ENCODE results near the gene HERC2.

The HERC2 gene

GRCh38 chr15:28110481-28110881, 211.5 kb downstream of the HERC2 start:
- Histone ChIP-seq H3K4me3 (no peak overlapping the region), H3K4me1 (no peaks in the 10 kb centered on the region), H3K9me3 (no peaks in the 10 kb centered on the region), H3K36me3 (replicated peaks) (peaks cover 19% of the 10 kb centered on the region), H3K27me3 (ENCODE audit: low read depth) (no peaks in the 10 kb centered on the region)
- in situ Hi-C loops (cut with MboI; ENCODE audit: low sequenced_read_pairs): no loop called here
- DNase-seq (ENCODE audit: low spot score in 2 of 2): no peak

GRCh38 chr15:28109626-28110455, 212.1 kb downstream of the HERC2 start:
- no peak for DNase-seq (ENCODE audit: low spot score in 2 of 2)
- Histone ChIP-seq H3K4me3 (no peak overlapping the region), H3K36me3 (replicated peaks) (peaks cover 19% of the 10 kb centered on the region), H3K27me3 (ENCODE audit: low read depth) (no peaks in the 10 kb centered on the region), H3K4me1 (no peaks in the 10 kb centered on the region), H3K9me3 (no peaks in the 10 kb centered on the region)
- in situ Hi-C loops (cut with MboI; ENCODE audit: low sequenced_read_pairs): no loop called here

GRCh38 chr15:28107904-28108275, 214.1 kb downstream of the HERC2 start:
- peaks cover 12% of the 10 kb centered on the region; the same call in 1 of the 2 replicates for H3K36me3 ChIP-seq (replicated peaks)
- in situ Hi-C loops (cut with MboI; ENCODE audit: low sequenced_read_pairs): no loop called here
- no peaks in the 10 kb centered on the region for H3K9me3 ChIP-seq
- no peak overlapping the region for H3K4me3 ChIP-seq
- no peaks in the 10 kb centered on the region for H3K4me1 ChIP-seq
- H3K27me3 ChIP-seq (ENCODE audit: low read depth): no peaks in the 10 kb centered on the region
- no peak for DNase-seq (ENCODE audit: low spot score in 2 of 2)

GRCh38 chr15:28107111-28107903, 214.7 kb downstream of the HERC2 start:
- no peaks in the 10 kb centered on the region for H3K4me1 ChIP-seq
- in situ Hi-C loops (cut with MboI; ENCODE audit: low sequenced_read_pairs): no loop called here
- H3K27me3 ChIP-seq (ENCODE audit: low read depth): no peaks in the 10 kb centered on the region
- no peaks in the 10 kb centered on the region for H3K9me3 ChIP-seq
- peaks cover 8% of the 10 kb centered on the region; the same call in 1 of the 2 replicates for H3K36me3 ChIP-seq (replicated peaks)
- H3K4me3 ChIP-seq: no peak overlapping the region
- DNase-seq (ENCODE audit: low spot score in 2 of 2): no peak

- H3K4me1 ChIP-seq: no peaks in the 10 kb centered on the region
- no peak overlapping the region for H3K4me3 ChIP-seq
- H3K27me3 ChIP-seq (ENCODE audit: low read depth): no peaks in the 10 kb centered on the region
- peaks cover 4% of the 10 kb centered on the region; the same call in 1 of the 2 replicates for H3K36me3 ChIP-seq (replicated peaks)
- DNase-seq (ENCODE audit: low spot score in 2 of 2): no peak
- in situ Hi-C loops (cut with MboI; ENCODE audit: low sequenced_read_pairs): no loop called here
- H3K9me3 ChIP-seq: no peaks in the 10 kb centered on the region
Observed at GRCh38 chr15:28106294-28107110, 215.5 kb downstream of the HERC2 start.

- H3K4me3 ChIP-seq: no peak overlapping the region
- no peaks in the 10 kb centered on the region for H3K27me3 ChIP-seq (ENCODE audit: low read depth)
- no peaks in the 10 kb centered on the region for H3K9me3 ChIP-seq
- H3K36me3 ChIP-seq (replicated peaks): no peaks in the 10 kb centered on the region
- in situ Hi-C loops (cut with MboI; ENCODE audit: low sequenced_read_pairs): no loop called here
- H3K4me1 ChIP-seq: no peaks in the 10 kb centered on the region
- DNase-seq (ENCODE audit: low spot score in 2 of 2): no peak
Observed at GRCh38 chr15:28105793-28106192, 216.2 kb downstream of the HERC2 start.

- H3K9me3 ChIP-seq: no peaks in the 10 kb centered on the region
- no peaks in the 10 kb centered on the region for H3K27me3 ChIP-seq (ENCODE audit: low read depth)
- no peak overlapping the region for H3K4me3 ChIP-seq
- H3K36me3 ChIP-seq (replicated peaks): no peaks in the 10 kb centered on the region
- no peak for DNase-seq (ENCODE audit: low spot score in 2 of 2)
- H3K4me1 ChIP-seq: no peaks in the 10 kb centered on the region
- in situ Hi-C loops (cut with MboI; ENCODE audit: low sequenced_read_pairs): no loop called here
Observed at GRCh38 chr15:28105224-28105791, 216.7 kb downstream of the HERC2 start.

- no peaks in the 10 kb centered on the region for H3K4me1 ChIP-seq
- no peak for DNase-seq (ENCODE audit: low spot score in 2 of 2)
- no peaks in the 10 kb centered on the region for H3K9me3 ChIP-seq
- no peaks in the 10 kb centered on the region for H3K27me3 ChIP-seq (ENCODE audit: low read depth)
- H3K36me3 ChIP-seq (replicated peaks): no peaks in the 10 kb centered on the region
- in situ Hi-C loops (cut with MboI; ENCODE audit: low sequenced_read_pairs): no loop called here
- H3K4me3 ChIP-seq: no peak overlapping the region
Observed at GRCh38 chr15:28104326-28104725, 217.7 kb downstream of the HERC2 start.

- Histone ChIP-seq H3K9me3 (no peaks in the 10 kb centered on the region), H3K4me1 (peaks cover 2% of the 10 kb centered on the region), H3K27me3 (ENCODE audit: low read depth) (no peaks in the 10 kb centered on the region), H3K36me3 (replicated peaks) (no peaks in the 10 kb centered on the region), H3K4me3 (no peak overlapping the region)
- no peak for DNase-seq (ENCODE audit: low spot score in 2 of 2)
- in situ Hi-C loops (cut with MboI; ENCODE audit: low sequenced_read_pairs): no loop called here
Observed at GRCh38 chr15:28103831-28104230, 218.1 kb downstream of the HERC2 start.

- Histone ChIP-seq H3K9me3 (no peaks in the 10 kb centered on the region), H3K4me1 (peaks cover 8% of the 10 kb centered on the region), H3K4me3 (no peak overlapping the region), H3K27me3 (ENCODE audit: low read depth) (no peaks in the 10 kb centered on the region), H3K36me3 (replicated peaks) (no peaks in the 10 kb centered on the region)
- no peak for DNase-seq (ENCODE audit: low spot score in 2 of 2)
- in situ Hi-C loops (cut with MboI; ENCODE audit: low sequenced_read_pairs): no loop called here
Observed at GRCh38 chr15:28101983-28102441, 220.0 kb downstream of the HERC2 start.

- no peaks in the 10 kb centered on the region for H3K27me3 ChIP-seq (ENCODE audit: low read depth)
- no peak overlapping the region for H3K4me3 ChIP-seq
- no peak for DNase-seq (ENCODE audit: low spot score in 2 of 2)
- H3K4me1 ChIP-seq: peaks cover 8% of the 10 kb centered on the region
- H3K9me3 ChIP-seq: no peaks in the 10 kb centered on the region
- no peaks in the 10 kb centered on the region for H3K36me3 ChIP-seq (replicated peaks)
- in situ Hi-C loops (cut with MboI; ENCODE audit: low sequenced_read_pairs): no loop called here
Observed at GRCh38 chr15:28101201-28101600, 220.8 kb downstream of the HERC2 start.

- Histone ChIP-seq H3K4me1 (peaks cover 8% of the 10 kb centered on the region), H3K27me3 (ENCODE audit: low read depth) (no peaks in the 10 kb centered on the region), H3K9me3 (no peaks in the 10 kb centered on the region), H3K36me3 (replicated peaks) (no peaks in the 10 kb centered on the region), H3K4me3 (no peak overlapping the region)
- in situ Hi-C loops (cut with MboI; ENCODE audit: low sequenced_read_pairs): no loop called here
- DNase-seq (ENCODE audit: low spot score in 2 of 2): no peak
Observed at GRCh38 chr15:28100516-28101195, 221.3 kb downstream of the HERC2 start.

All from HAP-1 (cell line).